HL-60 (cell line): ENCODE measurements around the gene PDXP.

Source experiments
- CTCF ChIP-seq: IDR thresholded peaks from one replicate; pipeline ENCODE4 v1.5.1; 2011; ENCODE audit warnings: low read length, control low read depth, inconsistent platforms; ENCODE audit not compliant: insufficient read depth
- POLR2AphosphoS5 ChIP-seq: IDR thresholded peaks from 2 replicates; pipeline ENCODE4 v1.6.1; 2012; ENCODE audit warnings: low read depth

- TF ChIP-seq CTCF: no peak
- TF ChIP-seq POLR2AphosphoS5: peak; percentile 32; the same call in 1 of the 2 replicates
These were observed 758 bp downstream of the PDXP start for GRCh38 chr22:37659066-37659896.
